Jurkat, Clone E6-1 (cell line): ENCODE data around the gene AP2B1.
"Not testable (repeated sequence)": the region's sequence is repeated elsewhere in the genome, so short reads cannot be mapped to it uniquely, and the experiment has no call there.

Experiments used
- DNase-seq: peaks from one replicate; pipeline ENCODE4 v3.0.0-alpha.2; 2011; ENCODE audit warnings: low read depth, low spot score
- H3K4me3 ChIP-seq: 2 replicates; pipeline ENCODE4 v1.5.1; 2011; ENCODE audit warnings: mild to moderate bottlenecking, low read length, control low read depth, moderate library complexity

Gene AP2B1

GRCh38 chr17:35566968-35567367 is 20.2 kb upstream of the AP2B1 start:
- DNase-seq = no peak
- peak overlapping the region; percentile 99 for H3K4me3 ChIP-seq

DNA sequence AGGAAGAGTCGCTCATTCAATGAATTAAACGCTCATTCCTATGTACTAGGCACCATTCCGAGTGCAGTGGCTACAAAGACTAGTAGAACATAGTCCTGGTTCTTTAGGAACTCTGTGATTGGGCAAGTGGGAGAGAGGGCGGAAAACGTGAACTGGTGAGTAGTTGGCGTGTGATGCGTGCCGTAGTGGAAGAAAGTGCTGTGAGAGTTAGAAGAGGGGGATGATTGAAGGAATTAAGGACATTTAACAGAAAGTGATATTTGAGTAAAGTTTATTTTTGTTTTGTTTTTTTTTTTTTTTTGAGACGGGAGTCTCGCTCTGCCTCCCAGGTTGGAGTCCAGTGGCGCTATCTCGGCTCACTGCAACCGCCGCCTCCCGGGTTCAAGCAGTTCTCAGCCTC is 18.6 kb upstream of the AP2B1 start:
- DNase-seq = no peak
- H3K4me3 ChIP-seq = peak overlapping the region; percentile 99

DNA sequence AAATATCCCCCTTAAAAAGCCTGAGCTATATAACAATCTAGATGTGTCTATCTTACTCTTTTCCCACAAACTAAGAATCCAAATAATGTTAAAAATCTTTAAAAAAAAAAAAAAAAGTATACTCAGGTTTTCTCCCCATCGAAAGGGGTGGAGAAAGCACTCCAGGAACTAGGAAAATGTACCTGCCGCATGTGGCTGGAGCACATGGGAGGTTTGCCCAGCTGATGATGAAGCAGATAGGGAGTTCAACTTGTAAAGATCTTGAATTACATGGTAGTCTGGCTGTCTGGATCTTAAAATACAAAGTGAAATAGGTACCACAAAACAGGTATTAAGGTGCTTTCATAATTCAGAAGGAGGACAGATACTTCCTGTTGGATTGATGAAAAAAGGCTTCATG is 17.7 kb upstream of the AP2B1 start:
- DNase-seq = no peak
- no peak overlapping the region for H3K4me3 ChIP-seq

DNA sequence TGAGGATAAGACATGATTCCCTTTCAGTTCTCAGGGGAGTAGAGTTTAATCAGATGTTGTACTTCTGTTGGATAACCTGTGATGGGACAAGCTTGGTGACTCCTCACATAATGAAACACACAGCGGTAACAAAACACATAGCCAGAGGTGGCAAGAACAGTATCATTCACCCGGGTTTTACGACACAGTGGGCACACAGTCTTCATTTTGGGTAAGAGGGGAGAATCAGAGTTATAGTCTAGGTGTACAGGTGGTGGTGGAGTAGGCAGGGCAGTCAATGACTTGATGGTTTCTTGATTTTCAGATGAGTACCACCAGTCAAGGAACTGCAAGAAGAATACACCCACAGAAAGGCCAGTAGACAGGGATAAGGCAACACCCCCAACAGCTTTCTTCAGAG is 11.4 kb upstream of the AP2B1 start:
- no peak for DNase-seq
- H3K4me3 ChIP-seq = no peak overlapping the region

GRCh38 chr17:35577830-35578196 is 9.3 kb upstream of the AP2B1 start:
- peak overlapping the region; percentile 90 for H3K4me3 ChIP-seq
- no peak for DNase-seq

DNA sequence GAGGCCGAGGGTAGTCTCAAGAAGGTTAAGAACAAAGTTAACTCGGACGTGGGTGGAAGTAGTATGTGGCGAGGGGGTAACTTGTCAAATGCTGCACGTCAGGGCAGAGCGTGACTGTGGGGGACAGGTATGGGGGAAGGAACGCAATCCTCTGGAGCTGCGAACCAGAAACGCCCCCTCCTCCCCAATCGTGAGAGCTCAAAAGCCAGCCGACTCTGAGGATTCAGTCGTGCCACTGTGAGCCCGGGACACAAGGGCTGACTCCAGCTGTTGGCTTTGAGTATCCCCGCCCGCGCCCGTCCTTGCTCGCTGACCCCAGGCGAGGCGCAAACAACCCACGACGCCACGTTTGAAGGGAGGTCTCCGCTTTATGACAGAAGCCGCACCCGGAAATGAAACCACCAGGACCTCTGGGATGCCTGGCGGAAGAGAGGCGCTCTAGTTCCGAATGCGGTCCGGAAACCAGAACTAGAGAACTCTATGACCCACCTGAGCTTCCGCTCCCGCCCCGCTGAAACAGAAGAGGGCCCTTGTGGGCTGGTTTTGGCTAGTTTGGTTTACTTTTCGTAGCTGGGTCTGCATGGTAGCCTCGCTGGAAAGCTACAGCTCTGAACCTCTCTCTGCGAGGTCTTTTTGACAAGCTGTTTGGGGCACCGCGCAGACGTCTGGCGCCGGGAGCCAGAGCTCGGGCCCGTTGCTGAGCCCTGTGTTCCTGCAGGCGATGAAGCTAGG is 8.8 kb upstream of the AP2B1 start, which contains the start of gene PEX12:
Gene PEX12 (minus strand): TSS at position 375 of the 732 bp plus-strand sequence. CDS start 550 bp downstream, outside the sequence.
- H3K4me3 ChIP-seq = peak within 1 kb of the TSS; percentile 90
- DNase-seq = peak; percentile 92

DNA sequence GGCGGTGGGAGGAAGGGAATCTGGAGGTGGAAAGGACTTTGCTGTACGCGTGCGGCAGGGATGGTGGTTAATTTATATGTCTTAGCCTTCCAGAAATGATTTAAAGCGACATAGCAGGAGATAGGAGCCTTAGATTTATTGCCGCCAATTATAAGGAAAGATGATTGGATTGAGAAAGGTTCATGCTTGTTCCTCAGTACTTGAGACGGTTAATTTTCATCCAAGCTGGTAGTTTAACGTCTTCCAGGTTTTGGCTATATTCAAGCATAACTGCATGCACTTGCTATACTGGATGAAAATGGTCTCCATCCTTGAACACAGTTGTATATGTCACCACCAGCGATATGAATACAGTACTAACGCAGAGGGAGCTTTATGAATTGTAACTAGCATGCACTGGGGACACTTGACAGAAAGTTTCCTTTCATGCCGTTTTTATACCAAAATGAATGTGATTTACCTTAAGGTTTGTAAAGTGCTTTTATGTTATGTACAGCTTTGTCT is 8.1 kb upstream of the AP2B1 start:
- no peak for DNase-seq
- H3K4me3 ChIP-seq = peak overlapping the region; percentile 90

GRCh38 chr17:35584061-35584460 is 3.1 kb upstream of the AP2B1 start:
- no peak for DNase-seq
- H3K4me3 ChIP-seq = no peak overlapping the region

DNA sequence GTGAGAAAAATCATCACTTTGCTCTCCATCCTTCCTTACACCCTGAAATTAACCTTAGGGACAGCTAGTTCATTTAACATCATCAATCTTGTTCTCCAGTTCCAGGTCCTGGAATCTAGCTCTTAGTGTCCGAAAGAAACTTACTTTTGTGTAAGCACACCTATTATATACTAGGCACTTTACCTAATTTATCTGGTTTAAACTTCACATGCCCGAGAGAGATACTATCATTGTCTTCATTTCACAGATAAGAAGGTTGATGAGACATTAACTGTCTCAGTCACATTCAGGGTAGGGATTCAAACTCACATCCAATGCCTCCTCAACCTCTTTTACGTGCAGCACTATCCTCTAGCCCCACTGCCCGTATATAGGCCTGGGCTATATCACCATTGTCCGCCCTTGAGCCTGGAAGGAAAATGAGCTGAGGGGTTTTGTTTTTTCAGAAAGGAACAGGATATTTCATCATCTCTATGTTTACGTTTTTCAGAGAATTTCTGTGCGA is 501 bp upstream of the AP2B1 start:
- no peak for DNase-seq
- H3K4me3 ChIP-seq = peak overlapping the region; percentile 97

- no peak for DNase-seq
These were observed 1.2 kb downstream of the AP2B1 start for GRCh38 chr17:35588196-35588920.

DNA sequence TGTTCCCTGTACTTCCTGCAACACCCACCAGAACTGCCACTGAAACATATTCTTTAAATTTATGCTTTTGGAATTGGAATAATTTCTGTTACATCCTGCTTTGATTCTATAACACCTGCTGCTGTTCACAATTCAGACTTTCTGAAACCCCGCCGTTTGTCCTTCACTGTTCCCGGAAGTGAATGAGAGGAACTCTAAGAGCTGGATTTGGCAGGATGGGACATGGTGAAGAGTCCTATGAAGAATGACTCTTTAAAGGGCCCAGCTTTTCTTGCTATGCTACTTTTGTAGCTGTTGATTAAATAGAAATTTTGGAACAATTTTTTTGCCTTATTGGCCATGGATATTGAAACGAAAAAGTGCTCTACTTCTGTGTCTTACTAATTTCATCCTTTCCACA is 8.9 kb downstream of the AP2B1 start:
- H3K4me3 ChIP-seq = no peak overlapping the region
- DNase-seq = no peak

More at GRCh38 chr17:35588196-35588920, 1.2 kb downstream of the AP2B1 start:
- H3K4me3 ChIP-seq = peak overlapping the region; percentile 97

- H3K4me3 ChIP-seq = no peak overlapping the region
- DNase-seq = no peak
These were observed 9.6 kb downstream of the AP2B1 start for GRCh38 chr17:35596530-35597233.

DNA sequence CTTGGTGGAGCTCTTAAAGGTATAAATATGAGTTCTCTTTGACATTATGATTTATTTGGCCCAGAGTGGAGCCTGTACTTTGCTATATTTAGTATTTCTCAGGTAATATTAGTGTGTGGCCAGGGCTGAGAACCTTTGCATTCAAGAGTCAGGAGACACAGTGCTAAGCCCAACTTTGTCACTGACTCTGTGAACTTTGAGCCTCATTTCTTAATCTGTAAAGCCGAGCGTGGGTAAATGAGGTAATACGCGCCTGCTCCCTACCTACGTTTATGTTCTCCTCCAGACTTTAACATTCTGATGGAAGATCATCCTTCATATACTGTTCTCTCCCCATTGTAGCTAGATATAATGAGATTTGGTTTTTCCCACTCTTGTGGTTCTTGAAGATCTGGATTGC is 10.5 kb downstream of the AP2B1 start:
- no peak overlapping the region for H3K4me3 ChIP-seq
- no peak for DNase-seq

DNA sequence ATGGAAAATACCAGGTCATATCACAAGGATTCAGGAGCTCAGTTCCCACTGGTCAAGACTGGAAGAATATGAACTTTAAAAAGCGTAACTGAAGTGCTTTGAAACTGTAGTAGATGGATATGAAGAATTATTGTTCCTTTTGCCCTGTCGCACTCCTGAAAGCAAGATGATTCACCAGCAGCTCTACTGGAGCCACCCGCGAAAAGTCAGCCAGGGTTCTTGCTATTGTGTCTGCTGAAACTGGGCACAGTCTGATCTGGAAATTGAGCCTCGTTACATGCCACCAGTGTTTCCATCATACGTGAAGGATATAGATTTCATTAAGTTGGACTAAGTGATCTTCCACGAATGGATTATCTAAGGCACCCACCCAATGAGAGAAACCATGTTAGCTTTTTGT is 16.6 kb downstream of the AP2B1 start:
- H3K4me3 ChIP-seq = no peak overlapping the region
- DNase-seq = no peak

- no peak for DNase-seq
- no peak overlapping the region for H3K4me3 ChIP-seq
These were observed 18.6 kb downstream of the AP2B1 start for GRCh38 chr17:35605678-35606077.

- H3K4me3 ChIP-seq = no peak overlapping the region
- DNase-seq = no peak
These were observed 20.2 kb downstream of the AP2B1 start for GRCh38 chr17:35607239-35607847.

DNA sequence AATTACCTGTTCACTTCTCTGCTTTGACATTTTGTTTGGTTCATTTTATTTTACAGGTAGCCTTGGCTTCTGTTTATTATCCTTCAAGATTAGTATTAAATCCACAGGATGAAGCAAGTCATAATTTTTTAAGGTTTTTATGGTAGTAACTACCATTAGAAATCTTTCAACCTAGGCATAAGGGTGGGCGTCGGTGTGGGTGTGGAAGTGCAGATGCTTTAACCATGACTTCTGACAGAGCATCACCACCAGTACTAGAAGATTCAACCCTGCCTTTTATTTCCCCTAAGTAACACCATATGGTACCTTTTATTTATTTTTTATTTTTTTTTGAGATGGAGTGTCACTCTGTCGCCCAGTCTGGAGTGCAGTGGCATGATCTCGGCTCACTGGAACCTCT is 22.7 kb downstream of the AP2B1 start:
- DNase-seq = no peak
- no peak overlapping the region for H3K4me3 ChIP-seq

DNA sequence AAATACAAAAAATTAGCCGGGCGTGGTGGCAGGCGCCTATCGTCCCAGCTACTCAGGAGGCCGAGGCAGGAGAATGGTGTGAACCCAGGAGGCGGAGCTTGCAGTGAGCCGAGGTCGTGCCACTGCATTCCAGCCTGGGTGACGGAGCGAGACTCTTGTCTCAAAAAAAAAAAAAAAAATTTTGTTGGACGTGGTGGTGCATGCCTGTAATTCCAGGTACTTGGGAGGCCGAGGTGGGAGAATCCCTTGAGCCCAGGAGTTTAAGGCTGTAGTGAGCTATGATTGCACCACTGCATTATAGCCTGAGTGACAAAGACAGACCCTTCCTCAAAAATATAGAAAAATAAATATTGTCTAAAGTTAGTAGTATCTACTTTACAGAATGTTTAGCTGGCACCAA is 23.6 kb downstream of the AP2B1 start:
- not testable (repeated sequence) for H3K4me3 ChIP-seq, DNase-seq

- DNase-seq = peak; percentile 42
- H3K4me3 ChIP-seq = no peak overlapping the region
These were observed 25.9 kb downstream of the AP2B1 start for GRCh38 chr17:35612924-35613521.
